H1 (cell line): Measurements from ENCODE around the gene TAMM41. TPM values are rescaled to one million over a fixed set of nuclear protein-coding genes. Genes with fewer than 3 reads are reported as not detected.

Experiments
- CTCF ChIA-PET: fragments of 300-600 bp; sonication (Branson Sonifier 250); formaldehyde crosslinking; loops from one replicate; lab custom pipeline; 2021; ENCODE audit not compliant: partially characterized antibody; lab: Charles Lee
- POLR2A ChIA-PET: fragments of 300-600 bp; sonication (Branson Sonifier 250); formaldehyde crosslinking; loops from one replicate; lab custom pipeline; 2021; ENCODE audit warnings: inconsistent platforms; ENCODE audit not compliant: partially characterized antibody; lab: Charles Lee
- DNase-seq, 2 experiments: peaks; one replicate each; pipeline versions ENCODE4 v3.0.0 to v3.0.0-alpha.2; 2010 to 2022; ENCODE audit warnings: low spot score in 2 of 2, low read depth in 1 of 2, mixed read lengths in 1 of 2
- FAIRE-seq: peaks from 2 replicates; lab custom pipeline; 2011; peaks lifted over from hg19 to GRCh38; lab: Jason Lieb, UNC
- H2AFZ ChIP-seq: 2 replicates; pipeline ENCODE4 v1.8.1; 2012; ENCODE audit warnings: low read length, inconsistent platforms
- H2AK5ac ChIP-seq: 2 replicates; pipeline ENCODE4 v1.6.1; 2013; ENCODE audit warnings: low read depth, low read length
- H2BK120ac ChIP-seq: replicated peaks from 2 replicates; pipeline ENCODE3; 2013; ENCODE audit warnings: low read depth, low read length, inconsistent platforms
- H2BK12ac ChIP-seq: 2 replicates; pipeline ENCODE4 v1.6.1; 2013; ENCODE audit warnings: low read depth, low read length
- H2BK15ac ChIP-seq: 2 replicates; pipeline ENCODE4 v1.6.1; 2013; ENCODE audit warnings: low read length
- H2BK20ac ChIP-seq: 2 replicates; pipeline ENCODE4 v1.6.1; 2013; ENCODE audit warnings: low read length
- H2BK5ac ChIP-seq: 2 replicates; pipeline ENCODE4 v1.6.1; 2013; ENCODE audit warnings: low read depth, low read length
- H3K14ac ChIP-seq: 2 replicates; pipeline ENCODE4 v1.6.1; 2013; ENCODE audit warnings: inconsistent platforms; ENCODE audit not compliant: insufficient read length
- H3K18ac ChIP-seq: 2 replicates; pipeline ENCODE4 v1.6.1; 2013; ENCODE audit warnings: low read length; ENCODE audit errors: extremely low read depth
- H3K23ac ChIP-seq: 2 replicates; pipeline ENCODE4 v1.6.1; 2013; ENCODE audit warnings: inconsistent platforms; ENCODE audit not compliant: insufficient read length
- H3K23me2 ChIP-seq: 2 replicates; pipeline ENCODE4 v1.6.1; 2013; ENCODE audit warnings: low read depth, low read length
- H3K27ac ChIP-seq: 2 replicates; pipeline ENCODE4 v1.6.1; 2011; ENCODE audit warnings: low read depth, low read length, inconsistent platforms
- H3K27me3 ChIP-seq, 4 experiments: replicated peaks in 1 of 4; 1 replicate in 1 of 4; 2 replicates in 3 of 4; pipeline versions ENCODE4 v1.6.1 to v1.8.1; 2011 to 2013; ENCODE audit warnings: low read length in 3 of 4, mild to moderate bottlenecking in 3 of 4, inconsistent platforms in 2 of 4, mixed read lengths in 2 of 4, moderate library complexity in 1 of 4; ENCODE audit not compliant: control insufficient read depth in 3 of 4, insufficient read depth in 3 of 4; ENCODE audit errors: extremely low read depth in 1 of 4
- H3K36me3 ChIP-seq, 4 experiments: 2 replicates each; pipeline versions ENCODE4 v1.6.1 to v1.8.1; 2011 to 2013; ENCODE audit warnings: mild to moderate bottlenecking in 4 of 4, low read length in 3 of 4, moderate library complexity in 2 of 4, control low read depth in 1 of 4, inconsistent platforms in 1 of 4; ENCODE audit not compliant: insufficient read depth in 4 of 4, control insufficient read depth in 2 of 4
- H3K4ac ChIP-seq: replicated peaks from 2 replicates; pipeline ENCODE3; 2013; ENCODE audit warnings: low read length, low read depth, mixed read lengths, inconsistent platforms; ENCODE audit not compliant: insufficient read length
- H3K4me1 ChIP-seq, 4 experiments: replicated peaks in 1 of 4; 1 replicate in 1 of 4; 2 replicates in 3 of 4; pipeline versions ENCODE4 v1.6.1 to v1.8.1; 2011 to 2013; ENCODE audit warnings: low read length in 3 of 4, inconsistent platforms in 2 of 4, mixed read lengths in 1 of 4; ENCODE audit not compliant: insufficient read depth in 4 of 4, control insufficient read depth in 3 of 4
- H3K4me2 ChIP-seq, 2 experiments: 2 replicates each; pipeline versions ENCODE4 v1.6.1 to v1.8.1; 2011 to 2013; ENCODE audit warnings: low read depth in 2 of 2, low read length in 2 of 2, control low read depth in 1 of 2, inconsistent platforms in 1 of 2, mild to moderate bottlenecking in 1 of 2; ENCODE audit not compliant: insufficient read depth in 1 of 2
- H3K4me3 ChIP-seq, 4 experiments: fragments of 200-600, 300-600 bp in 1 of 4; sonication (generic), shearing (Covaris generic), sonication (Bioruptor Twin) in 1 of 4; 2 replicates each; pipeline versions ENCODE4 v1.5.1 to v1.8.1; 2011 to 2016; ENCODE audit warnings: low read length in 4 of 4, low read depth in 3 of 4, control low read depth in 2 of 4, inconsistent platforms in 2 of 4, mild to moderate bottlenecking in 2 of 4, mixed read lengths in 1 of 4, moderate library complexity in 1 of 4; ENCODE audit not compliant: insufficient read depth in 2 of 4; ENCODE audit errors: extremely low read depth in 1 of 4
- H3K56ac ChIP-seq: replicated peaks from 2 replicates; pipeline ENCODE3; 2013; ENCODE audit warnings: low read depth, mild to moderate bottlenecking, mixed read lengths, low read length, inconsistent platforms; ENCODE audit not compliant: insufficient read length
- H3K79me1 ChIP-seq: 2 replicates; pipeline ENCODE4 v1.6.1; 2013; ENCODE audit warnings: low read depth, low read length, control low read depth
- H3K79me2 ChIP-seq, 2 experiments: 2 replicates each; pipeline versions ENCODE4 v1.6.1 to v1.8.1; 2012 to 2013; ENCODE audit warnings: low read length in 2 of 2, mild to moderate bottlenecking in 2 of 2, inconsistent platforms in 1 of 2; ENCODE audit not compliant: insufficient read depth in 2 of 2, control insufficient read depth in 1 of 2
- H3K9ac ChIP-seq, 4 experiments: replicated peaks in 1 of 4; 1 replicate in 1 of 4; 2 replicates in 3 of 4; pipeline versions ENCODE4 v1.6.1 to v1.8.1; 2011 to 2013; ENCODE audit warnings: low read depth in 3 of 4, low read length in 3 of 4, control low read depth in 2 of 4, mild to moderate bottlenecking in 2 of 4, moderate library complexity in 2 of 4, inconsistent platforms in 1 of 4; ENCODE audit errors: extremely low read depth in 1 of 4
- H3K9me3 ChIP-seq, 2 experiments: 2 replicates each; pipeline versions ENCODE4 v1.6.1 to v1.8.1; 2012 to 2013; ENCODE audit warnings: mild to moderate bottlenecking in 2 of 2, moderate library complexity in 2 of 2, control low read depth in 1 of 2, inconsistent platforms in 1 of 2, low read depth in 1 of 2, low read length in 1 of 2, mixed read lengths in 1 of 2; ENCODE audit not compliant: insufficient read depth in 2 of 2
- H4K20me1 ChIP-seq, 2 experiments: replicated peaks in 1 of 2; 2 replicates each; pipeline versions ENCODE3 to v1.8.1; 2011 to 2013; ENCODE audit warnings: inconsistent platforms in 2 of 2, low read length in 2 of 2, mild to moderate bottlenecking in 1 of 2; ENCODE audit not compliant: insufficient read depth in 2 of 2, control insufficient read depth in 1 of 2
- H4K5ac ChIP-seq: 2 replicates; pipeline ENCODE4 v1.6.1; 2013; ENCODE audit warnings: low read length, low read depth, mixed read lengths, inconsistent platforms; ENCODE audit not compliant: insufficient read length
- H4K8ac ChIP-seq: 2 replicates; pipeline ENCODE4 v1.8.0; 2013; ENCODE audit warnings: mild to moderate bottlenecking, moderate library complexity, low read length, inconsistent platforms; ENCODE audit not compliant: insufficient read depth; ENCODE audit errors: extremely low read depth
- H4K91ac ChIP-seq: replicated peaks from 2 replicates; pipeline ENCODE3; 2013; ENCODE audit warnings: low read length, mixed read lengths, inconsistent platforms; ENCODE audit not compliant: insufficient read length
- CHD1 ChIP-seq: IDR thresholded peaks from 2 replicates; pipeline ENCODE4 v1.6.1; 2012; ENCODE audit warnings: low read depth, low read length, improper control_type of control experiment
- CREB1 ChIP-seq: IDR thresholded peaks from 2 replicates; pipeline ENCODE4 v1.6.1; 2012; ENCODE audit warnings: inconsistent platforms
- EGR1 ChIP-seq: IDR thresholded peaks from 2 replicates; pipeline ENCODE4 v1.6.1; 2011; ENCODE audit warnings: low read depth, low read length, borderline replicate concordance
- MAFK ChIP-seq: IDR thresholded peaks from 2 replicates; pipeline ENCODE4 v1.6.1; 2012; ENCODE audit warnings: low read depth, mild to moderate bottlenecking, improper control_type of control experiment, low read length
- NANOG ChIP-seq: IDR thresholded peaks from 2 replicates; pipeline ENCODE4 v1.6.1; 2011; ENCODE audit warnings: low read length, low read depth, mild to moderate bottlenecking, inconsistent platforms; ENCODE audit not compliant: insufficient read depth, poor library complexity, severe bottlenecking
- POU5F1 ChIP-seq: IDR thresholded peaks from 2 replicates; pipeline ENCODE4 v1.6.1; 2011; ENCODE audit warnings: low read depth, mild to moderate bottlenecking, low read length, moderate library complexity
- RFX5 ChIP-seq: IDR thresholded peaks from 2 replicates; pipeline ENCODE4 v1.6.1; 2011; ENCODE audit warnings: low read depth, low read length, improper control_type of control experiment, borderline replicate concordance
- SP4 ChIP-seq: IDR thresholded peaks from 2 replicates; pipeline ENCODE4 v1.6.1; 2012; ENCODE audit warnings: low read length, inconsistent platforms
- USF2 ChIP-seq: IDR thresholded peaks from 2 replicates; pipeline ENCODE4 v1.6.1; 2011; ENCODE audit warnings: low read length, improper control_type of control experiment
- WGBS, 2 experiments: shearing (Covaris generic) in 1 of 2; methylation state at CpG; one replicate each; pipeline versions ENCODE4 v1.1.6 to v1.1.7; 2013 to 2015; ENCODE audit warnings: low lambda C conversion rate in 2 of 2, mixed read lengths in 2 of 2, inconsistent platforms in 1 of 2, low coverage in 1 of 2, missing lambda C conversion rate in 1 of 2; ENCODE audit not compliant: insufficient replicate concordance in 2 of 2, insufficient coverage in 1 of 2, insufficient read length in 1 of 2; ENCODE audit errors: extremely low coverage in 1 of 2, missing lambda C conversion rate in 1 of 2; 5-methylcytosine and 5-hydroxymethylcytosine counted together
- polyA plus RNA-seq, 7 experiments: library from polyadenylated mRNA; depleted of rRNA in 3 of 7; stranded (reverse) in 5 of 7; unstranded in 2 of 7; fragments of >200 nt in 5 of 7; fragments of 200-250 nt in 2 of 7; gene quantifications; 1 replicate in 5 of 7; 2 replicates in 1 of 7; 4 replicates in 1 of 7; pipeline versions ENCODE4 v1.2.1 to v1.2.3, GENCODE V29; 2011 to 2013; ENCODE audit warnings: missing spikeins in 2 of 7, mixed read lengths in 2 of 7
- total RNA-seq: library from RNA; stranded (reverse); fragmentation: NEBNext Ultra II Directional; extraction: Animal tissue kit (Norgen Biotek cat#: 25700); gene quantifications from 2 replicates; pipeline ENCODE4 v1.2.1, GENCODE V29; 2021

TAMM41 gene
- total and polyA plus RNA-seq, 2 of the 8 experiments (the other 6 are each of a cell fraction or from before 2014, with no cell fraction given), result 16.9 to 22.5 TPM

GRCh38 chr3:11805716-11806115 is 41.0 kb downstream of the TAMM41 start:
- H3K9me3 ChIP-seq, result no peaks in the 10 kb centered on the region
- POLR2A ChIA-PET, result interaction anchor here (0.5 kb wide), 1 partner anchor 61 kb away, joined by 4 read pairs; no protein-coding TSS in a partner anchor

More at GRCh38 chr3:11805716-11806115, 41.0 kb downstream of the TAMM41 start:
- Histone ChIP-seq H3K9ac (no peak overlapping the region), H2BK120ac (no peak overlapping the region), H4K5ac (no peak overlapping the region), H2BK5ac (no peak overlapping the region), H3K79me1 (no peaks in the 10 kb centered on the region), H3K4ac (no peak overlapping the region), H3K4me3 (no peak overlapping the region), H4K8ac (no peak overlapping the region), H3K4me2 (no peak overlapping the region), H3K4me1 (no peaks in the 10 kb centered on the region), H4K91ac (no peak overlapping the region), H3K23ac (no peak overlapping the region), H2BK15ac (no peak overlapping the region), H3K27ac (no peak overlapping the region), H3K79me2 (no peaks in the 10 kb centered on the region), H3K27me3 (no peaks in the 10 kb centered on the region), H3K14ac (no peak overlapping the region), H3K56ac (no peak overlapping the region), H4K20me1 (no peaks in the 10 kb centered on the region), H2AK5ac (no peak overlapping the region), H2AFZ (no peak overlapping the region), H3K18ac (no peak overlapping the region), H2BK20ac (no peak overlapping the region), H2BK12ac (no peak overlapping the region), H3K23me2 (no peaks in the 10 kb centered on the region), H3K36me3 (peaks cover 0 to 16% (median 7%) of the 10 kb centered on the region in 4 experiments; a peak in 5 of 8 replicates)
- FAIRE-seq (no peak), DNase-seq (no peak)
- TF ChIP-seq CREB1 (no peak), USF2 (no peak), NANOG (no peak), EGR1 (no peak), POU5F1 (no peak), RFX5 (no peak), SP4 (no peak), MAFK (no peak), CHD1 (no peak)
- WGBS, 2 experiments, result 88% methylated on average over 7 of the region's 7 CpGs; no CpG with 5 or more reads in 1 of the 2 experiments
- CTCF ChIA-PET, result interaction anchor here (1.0 to 3.6 kb wide), 5 partner anchors 11 to 151 kb away, joined by 3 to 23 read pairs (median 4); no protein-coding TSS in a partner anchor
